K562 (cell line): Measurements from ENCODE around the gene CIART. TPM values are rescaled to one million over a fixed set of nuclear protein-coding genes. Genes with fewer than 3 reads are reported as not detected.
A peak's percentile ranks its signal among the peaks of the same experiment; 100 is the strongest.

Experiments
- CBFA2T2 ChIP-seq: fragments of 450-650 bp; conservative IDR thresholded peaks from 2 replicates; pipeline ENCODE4 v1.6.1; 2017; ENCODE audit warnings: mild to moderate bottlenecking
- DDX20 ChIP-seq: fragments of 450-650 bp; IDR thresholded peaks from 2 replicates; pipeline ENCODE4 v1.6.1; 2016; ENCODE audit warnings: missing genetic modification characterization, low read depth, mild to moderate bottlenecking, missing compliant biosample characterization, moderate library complexity
- MIER1 ChIP-seq: fragments of 450-650 bp; IDR thresholded peaks from 2 replicates; pipeline ENCODE4 v1.6.1; 2016; ENCODE audit warnings: antibody characterized with exemption, mild to moderate bottlenecking, low read depth
- PBX2 ChIP-seq, 2 experiments: IDR thresholded peaks in 1 of 2; conservative IDR thresholded peaks in 1 of 2; 2 replicates each; pipeline ENCODE4 v1.6.1; 2016; ENCODE audit warnings: low read depth in 2 of 2, mild to moderate bottlenecking in 1 of 2, missing compliant biosample characterization in 1 of 2, missing genetic modification characterization in 1 of 2, moderate library complexity in 1 of 2
- PPARD ChIP-seq: fragments of 250-450 bp; sonication (Bioruptor Pico); IDR thresholded peaks from 2 replicates; pipeline ENCODE4 v1.8.0; 2022; ENCODE audit warnings: inconsistent platforms, mild to moderate bottlenecking, moderate library complexity
- SIX5 ChIP-seq, 2 experiments: IDR thresholded peaks; 2 replicates each; pipeline ENCODE4 v1.6.1; 2011; ENCODE audit warnings: low read length in 2 of 2, borderline replicate concordance in 1 of 2, low read depth in 1 of 2, mild to moderate bottlenecking in 1 of 2, moderate library complexity in 1 of 2; ENCODE audit not compliant: insufficient read depth in 1 of 2
- TAF9B ChIP-seq: fragments of 450-650 bp; IDR thresholded peaks from 2 replicates; pipeline ENCODE4 v1.6.1; 2018; ENCODE audit warnings: mild to moderate bottlenecking; ENCODE audit not compliant: partially characterized antibody
- ZBTB11 ChIP-seq, 3 experiments: fragments of 200-800 bp in 1 of 3; fragments of 250-450 bp in 1 of 3; fragments of 450-650 bp in 1 of 3; sonication (Bioruptor Pico) in 1 of 3; sonication (Bioruptor generic) in 1 of 3; formaldehyde crosslinking in 1 of 3; IDR thresholded peaks; 2 replicates each; pipeline versions ENCODE4 v1.6.1 to v1.8.0; 2016 to 2022; ENCODE audit warnings: mild to moderate bottlenecking in 2 of 3, missing genetic modification characterization in 2 of 3, missing compliant biosample characterization in 1 of 3, moderate library complexity in 1 of 3
- ZFP36 ChIP-seq: fragments of 150-350 bp; IDR thresholded peaks from 2 replicates; pipeline ENCODE4 v1.6.1; 2018; ENCODE audit warnings: low read length, low read depth; ENCODE audit not compliant: partially characterized antibody
- ZNF197 ChIP-seq: fragments of 200-800 bp; sonication (Bioruptor generic); IDR thresholded peaks from 2 replicates; pipeline ENCODE4 v1.6.1; 2016; ENCODE audit warnings: low read depth, missing genetic modification characterization, missing compliant biosample characterization
- ZNF584 ChIP-seq: fragments of 200-800 bp; sonication (Bioruptor generic); IDR thresholded peaks from 2 replicates; pipeline ENCODE4 v1.6.1; 2016; ENCODE audit warnings: low read depth, mild to moderate bottlenecking, missing genetic modification characterization, missing compliant biosample characterization
- polyA plus RNA-seq, 8 experiments: library from polyadenylated mRNA; depleted of rRNA in 4 of 8; stranded (reverse) in 5 of 8; unstranded in 3 of 8; fragments of >200 nt; fragmentation: Nextera tagmentation in 2 of 8; fragmentation: Illumina TruSeq in 1 of 8; extraction: Ambion mirVana in 2 of 8; extraction: Trizol in 1 of 8; gene quantifications; 2 replicates each; pipeline versions ENCODE4 v1.2.1 to v1.2.3, GENCODE V29; 2011 to 2014; ENCODE audit warnings: inconsistent platforms in 1 of 8, missing spikeins in 1 of 8
- total RNA-seq, 7 experiments: library from RNA; depleted of rRNA in 6 of 7; stranded (reverse); fragments of >200 nt in 6 of 7; fragmentation: Illumina TruSeq in 2 of 7; extraction: Trizol in 2 of 7; gene quantifications; 2 replicates each; pipeline versions ENCODE4 v1.2.1 to v1.2.3, GENCODE V29; 2011 to 2021; ENCODE audit warnings: low replicate concordance in 1 of 7

CIART gene
- total and polyA plus RNA-seq, 9 of the 15 experiments (the other 6 are each of a cell fraction or from before 2014, with no cell fraction given): 0.07 to 0.35 (median 0.19) TPM; not detected in 2

- peak; percentile 59 to 93 (median 62) for TF ChIP-seq ZBTB11 (CRISPR knock-in tag; IDR thresholded peaks at IDR 0.05)
- TF ChIP-seq PPARD: no peak
- no peak for TF ChIP-seq CBFA2T2
- TF ChIP-seq TAF9B: no peak
- no peak for TF ChIP-seq PBX2 (CRISPR knock-in tag; IDR thresholded peaks at IDR 0.05; ENCODE audit: low read depth)
- TF ChIP-seq PBX2 (tag; conservative IDR thresholded peaks at IDR 0.05; ENCODE audit: low read depth): no peak
- TF ChIP-seq ZNF584 (CRISPR knock-in tag): no peak
- no peak for TF ChIP-seq MIER1
- peak; percentile 73; a peak in 3 of 4 replicates for TF ChIP-seq SIX5 (IDR thresholded peaks at IDR 0.05; ENCODE audit: borderline replicate concordance in 1 of 2, insufficient read depth in 1 of 2, low read depth in 1 of 2, low read length in 2 of 2)
- no peak for TF ChIP-seq ZNF197 (CRISPR knock-in tag)
- no peak for TF ChIP-seq DDX20 (tag)
- no peak for TF ChIP-seq ZFP36
Measured at GRCh38 chr1:150268705-150269403, 13.5 kb upstream of the CIART start, which contains the start of gene APH1A (continued).
